ENCODE measurements around the gene AKAP10.
A peak's percentile ranks its signal among the peaks of the same experiment; 100 is the strongest.
"Not testable (repeated sequence)": the region's sequence is repeated elsewhere in the genome, so short reads cannot be mapped to it uniquely, and the experiment has no call there.

Gene AKAP10

GRCh38 chr17:19977293-19978208 is at the start of gene AKAP10:
Gene AKAP10, minus strand, starts transcription at chr17:19977828. Its CDS starts 149 bp downstream, at chr17:19977679.
- peak; percentile 95 for DNase-seq

- no peak for DNase-seq
These were observed 49.3 kb upstream of the AKAP10 start for GRCh38 chr17:20026960-20027359.

GRCh38 chr17:20022701-20023100 is 45.1 kb upstream of the AKAP10 start:
- no peak for DNase-seq

- DNase-seq: not testable (repeated sequence)
These were observed 38.9 kb upstream of the AKAP10 start for GRCh38 chr17:20016475-20016992.

GRCh38 chr17:20012017-20012536 is 34.4 kb upstream of the AKAP10 start:
- no peak for DNase-seq

GRCh38 chr17:20010936-20011335 is 33.3 kb upstream of the AKAP10 start:
- no peak for DNase-seq

- DNase-seq: no peak
These were observed 32.7 kb upstream of the AKAP10 start for GRCh38 chr17:20010099-20010863.

GRCh38 chr17:20009302-20010098 is 31.9 kb upstream of the AKAP10 start, which contains the start of gene SPECC1:
Gene SPECC1, plus strand, starts transcription at chr17:20009359. Its CDS starts 87,293 bp downstream, at chr17:20096652.
- peak; percentile 90 for DNase-seq

- no peak for DNase-seq
These were observed 31.3 kb upstream of the AKAP10 start for GRCh38 chr17:20009052-20009301.

GRCh38 chr17:20008242-20009051 is 30.8 kb upstream of the AKAP10 start:
- DNase-seq: no peak

GRCh38 chr17:19996502-19996901 is 18.9 kb upstream of the AKAP10 start:
- DNase-seq: no peak

- no peak for DNase-seq
These were observed 18.5 kb upstream of the AKAP10 start for GRCh38 chr17:19996086-19996485.

GRCh38 chr17:19992803-19993713 is 15.4 kb upstream of the AKAP10 start:
- peak; percentile 73 for DNase-seq

GRCh38 chr17:19991252-19991885 is 13.7 kb upstream of the AKAP10 start:
- no peak for DNase-seq

GRCh38 chr17:19987897-19988296 is 10.3 kb upstream of the AKAP10 start:
- no peak for DNase-seq

GRCh38 chr17:19986941-19987861 is 9.6 kb upstream of the AKAP10 start:
- no peak for DNase-seq

GRCh38 chr17:19979917-19980770 is 2.5 kb upstream of the AKAP10 start:
- no peak for DNase-seq

GRCh38 chr17:19978805-19979211 is 1.2 kb upstream of the AKAP10 start:
- no peak for DNase-seq
